GM12874 (cell line): Measurements from ENCODE around the gene BICDL1.

ENCODE experiments used
- TF ChIP-seq, protein P1 (sequence below): IDR thresholded peaks from 2 replicates; pipeline ENCODE4 v1.5.1; 2011; ENCODE audit warnings: low read depth, mild to moderate bottlenecking, control low read depth, low read length, moderate library complexity; ENCODE audit not compliant: insufficient read depth

The BICDL1 gene

DNA sequence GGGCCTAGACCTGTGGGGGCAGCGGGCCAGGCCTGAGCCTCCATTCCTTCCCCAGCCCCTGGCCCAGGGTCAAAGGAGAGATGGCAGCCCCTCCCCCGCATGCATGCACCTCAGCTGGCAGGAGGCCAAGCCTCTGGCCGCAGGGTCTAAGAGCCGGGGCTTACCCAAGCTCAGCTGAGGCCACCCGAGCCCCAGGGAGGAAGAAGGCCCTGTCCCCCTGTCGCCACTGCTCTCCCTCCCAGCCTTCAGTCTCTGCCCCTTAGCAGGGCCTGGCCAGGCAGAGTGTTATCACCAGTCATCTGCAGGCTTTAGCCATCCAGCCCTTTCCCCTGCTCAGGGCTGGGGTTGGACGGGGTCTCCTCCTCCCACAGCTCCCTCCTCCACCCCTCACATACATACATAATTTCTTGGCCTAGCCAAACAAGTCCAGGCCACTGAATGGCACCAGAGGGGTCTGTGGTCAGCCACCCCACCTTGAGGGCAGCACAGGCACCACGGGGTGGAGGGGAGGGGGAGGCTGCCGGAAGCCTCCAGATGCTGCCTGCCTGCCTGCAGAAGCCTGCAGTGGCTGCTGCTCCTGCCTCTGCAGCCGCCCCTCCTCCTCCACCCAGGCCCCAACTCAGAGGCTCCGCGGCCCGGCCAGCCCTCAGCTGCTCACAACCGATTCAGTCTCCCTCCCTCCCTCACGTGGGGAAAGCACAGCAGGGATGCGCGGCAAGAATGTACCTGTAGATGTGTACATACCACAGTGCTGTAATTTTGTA lies 104.7 kb downstream of the BICDL1 start:
- TF ChIP-seq, protein P1, sequence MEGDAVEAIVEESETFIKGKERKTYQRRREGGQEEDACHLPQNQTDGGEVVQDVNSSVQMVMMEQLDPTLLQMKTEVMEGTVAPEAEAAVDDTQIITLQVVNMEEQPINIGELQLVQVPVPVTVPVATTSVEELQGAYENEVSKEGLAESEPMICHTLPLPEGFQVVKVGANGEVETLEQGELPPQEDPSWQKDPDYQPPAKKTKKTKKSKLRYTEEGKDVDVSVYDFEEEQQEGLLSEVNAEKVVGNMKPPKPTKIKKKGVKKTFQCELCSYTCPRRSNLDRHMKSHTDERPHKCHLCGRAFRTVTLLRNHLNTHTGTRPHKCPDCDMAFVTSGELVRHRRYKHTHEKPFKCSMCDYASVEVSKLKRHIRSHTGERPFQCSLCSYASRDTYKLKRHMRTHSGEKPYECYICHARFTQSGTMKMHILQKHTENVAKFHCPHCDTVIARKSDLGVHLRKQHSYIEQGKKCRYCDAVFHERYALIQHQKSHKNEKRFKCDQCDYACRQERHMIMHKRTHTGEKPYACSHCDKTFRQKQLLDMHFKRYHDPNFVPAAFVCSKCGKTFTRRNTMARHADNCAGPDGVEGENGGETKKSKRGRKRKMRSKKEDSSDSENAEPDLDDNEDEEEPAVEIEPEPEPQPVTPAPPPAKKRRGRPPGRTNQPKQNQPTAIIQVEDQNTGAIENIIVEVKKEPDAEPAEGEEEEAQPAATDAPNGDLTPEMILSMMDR: no peak

DNA sequence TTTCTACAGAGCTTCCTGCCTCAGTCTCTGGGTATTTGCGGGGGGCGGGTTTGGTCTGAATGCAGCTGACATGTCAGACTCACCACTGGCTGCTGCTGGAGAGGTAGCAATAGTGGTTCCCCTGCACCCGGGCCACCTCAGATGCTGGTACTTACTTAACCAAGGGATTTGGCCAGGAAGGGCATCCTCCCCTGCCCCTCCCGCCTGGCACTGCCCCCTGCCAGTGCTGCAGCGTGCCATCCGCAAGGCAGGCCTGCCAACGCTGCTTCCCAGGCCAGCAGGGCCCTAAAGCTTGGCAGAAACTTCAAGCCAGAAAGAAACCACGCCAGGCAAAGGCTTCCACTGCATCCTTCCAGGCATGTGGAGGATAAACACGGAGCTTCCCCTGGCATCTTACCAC lies 105.4 kb downstream of the BICDL1 start:
- TF ChIP-seq, protein P1: no peak

DNA sequence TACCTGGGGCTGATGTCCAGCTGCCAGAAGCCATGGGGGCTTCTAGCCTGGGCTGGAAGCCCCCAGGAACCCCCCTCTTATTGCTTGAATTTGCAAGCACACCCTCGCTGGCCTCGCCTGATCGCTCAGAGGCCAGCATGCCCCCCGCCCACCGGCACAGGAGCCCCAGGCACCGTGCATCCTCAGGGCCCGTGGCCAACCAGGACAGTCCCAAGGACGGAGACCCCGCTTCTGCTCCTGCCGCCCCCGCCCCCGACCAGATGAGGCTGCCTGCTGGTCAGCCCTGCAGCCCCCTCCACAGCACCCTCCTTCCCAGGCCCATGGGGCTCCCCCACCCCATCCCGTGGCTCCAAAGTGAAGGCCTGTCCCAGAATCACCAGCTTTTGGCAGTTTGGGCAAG lies 106.3 kb downstream of the BICDL1 start:
- TF ChIP-seq, protein P1: no peak

DNA sequence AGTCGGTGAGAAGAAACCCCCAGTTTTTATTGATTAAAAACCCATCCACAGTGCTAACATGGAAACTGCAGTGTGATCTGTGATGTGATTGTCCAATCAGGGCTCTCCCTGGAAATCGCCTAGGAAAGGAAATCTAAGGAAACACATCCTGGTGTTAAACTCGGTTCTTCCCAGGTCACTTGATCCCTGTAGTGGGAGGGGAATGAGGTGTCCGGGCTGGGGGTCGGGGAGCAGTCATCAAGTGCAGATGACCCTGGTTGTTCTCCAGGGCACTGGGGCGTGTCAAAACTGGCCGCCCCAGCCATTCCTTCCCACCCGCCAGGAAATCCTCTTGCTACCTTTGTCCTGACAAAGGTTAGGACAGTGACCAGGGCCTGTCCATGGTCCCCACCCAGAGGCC lies 106.7 kb downstream of the BICDL1 start:
- TF ChIP-seq, protein P1: no peak

DNA sequence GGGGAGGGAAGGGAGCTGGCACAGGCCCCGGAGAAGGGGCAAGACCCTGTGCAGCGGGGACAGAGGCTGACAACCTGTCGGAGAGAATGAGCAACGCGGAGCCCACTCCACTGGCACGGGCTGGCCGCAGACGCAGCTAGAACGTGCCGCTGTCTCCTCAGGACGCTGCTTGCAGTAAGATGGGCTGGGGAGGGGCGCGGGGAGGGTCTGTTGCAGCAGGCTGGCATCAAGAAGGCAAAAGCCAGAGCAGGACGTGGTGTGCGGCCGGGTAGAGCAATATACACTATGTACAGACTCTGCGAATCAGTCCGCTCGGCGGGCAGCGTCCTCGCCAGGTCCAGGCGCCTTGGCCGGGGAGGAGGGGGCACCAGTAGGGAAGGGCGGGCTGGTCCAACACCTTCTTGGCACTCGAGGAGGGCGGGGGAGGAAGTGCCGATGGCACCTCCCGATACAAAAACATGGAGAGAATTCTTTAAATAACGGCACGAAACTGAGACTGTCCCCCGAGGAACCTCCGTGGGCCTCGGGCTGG lies 107.7 kb downstream of the BICDL1 start:
- TF ChIP-seq, protein P1: no peak

DNA sequence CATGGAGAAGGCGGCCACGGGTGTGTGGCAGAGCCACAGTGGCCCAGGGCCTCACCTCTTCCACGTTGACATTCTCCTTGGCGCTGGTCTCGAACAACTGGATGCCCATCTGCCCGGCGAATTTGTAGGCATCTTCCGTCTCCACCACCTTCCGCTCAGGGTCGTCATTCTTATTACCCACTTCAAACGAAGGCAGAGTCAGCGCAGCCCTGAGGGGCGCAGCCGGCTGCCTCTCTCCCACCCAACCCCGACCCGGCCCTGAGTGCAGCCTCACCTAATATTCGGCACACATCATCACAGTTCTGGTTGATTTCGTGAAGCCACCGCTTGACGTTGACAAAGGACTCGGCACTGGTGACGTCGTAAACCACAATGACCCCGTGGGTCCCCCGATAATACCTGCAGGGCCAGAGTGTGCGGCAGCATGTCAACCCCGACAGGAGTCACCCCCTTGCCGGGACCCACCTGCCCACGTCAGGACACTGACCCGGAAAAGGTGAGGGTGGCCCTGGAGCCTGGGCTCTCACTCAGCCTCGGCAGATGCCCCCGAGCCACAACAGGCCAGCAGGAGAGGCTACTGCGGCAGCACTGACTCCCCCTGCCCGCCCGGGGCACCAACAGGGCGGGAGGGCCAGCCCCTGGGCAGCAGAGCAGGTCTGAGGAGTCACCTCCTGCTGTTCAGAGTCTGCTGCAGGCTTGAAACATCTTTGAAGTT lies 109.9 kb downstream of the BICDL1 start:
- TF ChIP-seq, protein P1: no peak

DNA sequence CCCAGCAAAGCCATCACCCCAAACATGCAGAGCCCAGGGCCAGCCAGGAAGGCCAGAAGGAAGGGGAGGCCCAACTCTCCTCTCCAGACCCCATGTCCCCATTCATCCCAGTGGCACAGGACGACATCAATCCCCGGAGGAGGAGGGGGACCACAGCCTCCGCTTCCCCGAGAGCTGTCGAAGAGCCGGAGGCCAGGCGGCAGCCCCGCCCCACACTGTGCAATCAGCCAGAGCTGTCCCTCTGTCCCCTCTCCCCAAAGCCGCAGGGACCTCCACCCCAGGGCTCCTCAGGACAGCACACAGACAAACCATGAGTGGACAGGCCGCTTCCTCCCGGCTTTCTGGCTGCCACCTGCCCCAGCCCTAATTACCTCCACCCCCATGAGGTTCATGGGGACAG lies 110.7 kb downstream of the BICDL1 start:
- TF ChIP-seq, protein P1: no peak
